T-helper 17 cell (primary cell): Measurements from ENCODE around the gene VCAN. TPM values are rescaled to one million over a fixed set of nuclear protein-coding genes. Genes with fewer than 3 reads are reported as not detected.

ENCODE experiments used
- ATAC-seq: fragments of 150-1000 bp; cut with Tn5 transposase; 2 replicates; pipeline ENCODE4 v1.10.0; 2021; ENCODE audit warnings: mild to moderate bottlenecking, moderate library complexity
- DNase-seq, 3 donors: peaks; one replicate each; pipeline versions ENCODE4 v3.0.0 to v3.0.0-alpha.2; 2020 to 2021
- H3K9me3 ChIP-seq: one replicate; pipeline ENCODE4 v1.7.0; 2013; ENCODE audit warnings: low read length, mild to moderate bottlenecking; ENCODE audit not compliant: control insufficient read depth, poor library complexity, severe bottlenecking
- H3K27ac Mint-ChIP-seq: one replicate; pipeline ENCODE4 v1.8.0; 2022; ENCODE audit warnings: mild to moderate bottlenecking, moderate library complexity, mixed read lengths
- H3K27me3 Mint-ChIP-seq: one replicate; pipeline ENCODE4 v1.8.0; 2022; ENCODE audit warnings: mixed read lengths
- H3K36me3 Mint-ChIP-seq: one replicate; pipeline ENCODE4 v1.8.0; 2022; ENCODE audit warnings: low read depth, mixed read lengths
- H3K4me1 Mint-ChIP-seq: one replicate; pipeline ENCODE4 v1.8.0; 2022; ENCODE audit warnings: mild to moderate bottlenecking, mixed read lengths
- H3K4me3 Mint-ChIP-seq: one replicate; pipeline ENCODE4 v1.8.0; 2022; ENCODE audit warnings: mild to moderate bottlenecking, moderate library complexity, mixed read lengths
- total RNA-seq, 4 donors: library from RNA in 2 of 4; stranded (reverse) in 2 of 4; gene quantifications; one replicate each; pipeline ENCODE4 v1.2.3 and lab custom pipeline; 2022 to 2026

The VCAN gene
- total RNA-seq, 2 donors from 2014 or later, result 8.0 to 34.2 TPM

DNA sequence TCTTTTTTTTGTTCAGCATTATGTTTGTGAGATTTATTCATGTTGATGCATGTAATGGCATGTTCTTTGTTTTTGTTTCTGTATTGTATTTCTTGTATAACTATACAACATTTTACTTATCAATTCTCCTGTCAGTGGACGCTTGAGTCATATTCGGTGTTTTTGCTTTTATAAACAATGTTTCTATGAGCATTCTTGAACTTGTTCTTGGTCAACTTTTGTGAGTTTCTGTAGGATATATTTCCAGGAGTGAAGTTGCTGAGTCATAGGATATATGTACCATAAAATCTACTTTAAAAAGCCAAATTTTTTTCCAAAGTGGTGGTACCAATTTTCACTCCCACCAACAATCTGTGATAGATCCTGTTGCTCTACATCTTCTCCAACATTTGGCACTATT is 104.8 kb downstream of the VCAN start:
- Mint-ChIP-seq H3K36me3 (peaks cover 2% of the 10 kb centered on the region), H3K4me1 (no peaks in the 10 kb centered on the region), H3K27me3 (peaks cover 14% of the 10 kb centered on the region), H3K27ac (no peak overlapping the region), H3K4me3 (no peak overlapping the region)
- ATAC-seq (no peak), DNase-seq (no peak)
- H3K9me3 ChIP-seq, result no peaks in the 10 kb centered on the region

DNA sequence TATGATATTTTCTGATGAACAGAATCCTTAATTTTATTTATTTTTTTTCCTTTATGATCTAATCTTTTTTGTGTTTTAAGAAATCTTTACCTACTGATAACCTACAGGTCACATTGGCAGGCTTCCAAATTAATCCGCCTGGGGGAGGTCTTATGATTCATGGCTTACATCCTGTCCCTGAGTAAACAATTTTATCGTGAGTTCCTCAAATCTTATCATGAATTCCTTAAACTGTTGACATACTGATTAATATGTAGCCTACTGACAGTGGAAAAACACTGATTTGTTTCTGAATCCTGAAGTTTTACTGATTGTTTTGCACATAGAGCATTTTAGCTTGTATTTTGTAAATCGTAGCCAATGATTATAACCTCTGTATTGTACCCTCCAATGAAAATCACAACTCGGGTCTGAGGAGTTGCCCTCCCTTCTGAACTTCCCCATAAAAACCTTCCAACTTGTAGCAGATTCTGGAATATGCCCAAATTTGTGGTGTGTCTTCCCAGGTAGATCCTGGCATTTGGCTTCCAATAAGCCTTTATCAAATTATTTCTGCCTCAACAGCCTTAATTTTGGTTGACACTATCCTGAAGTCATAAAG is 105.6 kb downstream of the VCAN start:
- peaks cover 14% of the 10 kb centered on the region for H3K27me3 Mint-ChIP-seq

DNA sequence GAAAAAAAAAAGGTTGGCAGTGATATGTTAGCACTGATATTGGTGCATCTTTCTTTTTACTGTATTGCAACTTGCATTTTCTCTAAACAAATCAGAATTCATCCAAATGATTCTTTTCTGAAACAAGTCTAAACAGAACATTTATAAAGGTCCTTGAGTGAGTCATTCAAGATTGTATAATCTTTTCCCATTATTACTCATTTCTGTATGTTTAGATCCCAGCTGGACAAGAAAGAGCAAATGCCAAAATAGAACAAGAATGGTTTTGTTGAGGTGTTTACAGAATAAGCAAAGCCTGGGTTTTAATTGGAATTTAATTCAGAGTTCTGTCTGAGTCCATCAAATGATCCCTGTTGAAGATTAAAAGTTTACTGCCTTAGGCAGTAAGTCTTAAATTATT is 112.3 kb downstream of the VCAN start:
- H3K36me3 Mint-ChIP-seq, result no peaks in the 10 kb centered on the region
- DNase-seq (no peak), ATAC-seq (no peak)
- peaks cover 16% of the 10 kb centered on the region for H3K27me3 Mint-ChIP-seq
- H3K27ac Mint-ChIP-seq, result no peak overlapping the region
- no peak overlapping the region for H3K4me3 Mint-ChIP-seq
- no peaks in the 10 kb centered on the region for H3K9me3 ChIP-seq
- no peaks in the 10 kb centered on the region for H3K4me1 Mint-ChIP-seq

More for the DNA sequence above, 105.6 kb downstream of the VCAN start:
- no peak overlapping the region for H3K27ac Mint-ChIP-seq
- no peaks in the 10 kb centered on the region for H3K4me1 Mint-ChIP-seq
- H3K36me3 Mint-ChIP-seq, result peaks cover 2% of the 10 kb centered on the region
- ATAC-seq (no peak), DNase-seq (no peak)
- no peaks in the 10 kb centered on the region for H3K9me3 ChIP-seq
- no peak overlapping the region for H3K4me3 Mint-ChIP-seq

- Mint-ChIP-seq H3K36me3 (no peaks in the 10 kb centered on the region), H3K4me3 (no peak overlapping the region)
- no peak for ATAC-seq
Measured at GRCh38 chr5:83586874-83587776, 115.6 kb downstream of the VCAN start.

GRCh38 chr5:83589786-83590185 is 118.2 kb downstream of the VCAN start:
- no peak overlapping the region for H3K27ac Mint-ChIP-seq
- no peak for ATAC-seq

More at GRCh38 chr5:83586874-83587776, 115.6 kb downstream of the VCAN start:
- no peak for DNase-seq
- Mint-ChIP-seq H3K27ac (no peak overlapping the region), H3K4me1 (no peaks in the 10 kb centered on the region), H3K27me3 (peaks cover 20% of the 10 kb centered on the region)
- no peaks in the 10 kb centered on the region for H3K9me3 ChIP-seq

DNA sequence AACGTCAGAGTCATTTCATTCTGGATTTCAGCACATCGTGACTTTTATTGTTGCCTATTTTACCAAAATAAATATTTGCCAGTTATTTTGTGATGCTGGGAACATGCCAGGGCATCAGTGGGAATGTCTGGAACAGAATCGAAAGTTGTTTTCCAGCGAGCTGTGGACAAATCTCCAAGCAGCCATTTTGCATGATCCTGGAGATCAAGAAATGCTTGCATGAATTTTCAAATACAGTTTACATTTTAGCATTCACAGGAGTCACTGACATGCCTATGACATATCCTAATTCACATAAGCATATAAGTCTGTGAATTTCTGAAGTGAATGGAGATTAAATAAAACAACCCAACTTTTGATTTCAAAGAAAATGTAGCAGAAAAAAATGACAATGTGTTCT is 119.4 kb downstream of the VCAN start:
- no peak for DNase-seq
- peaks cover 20% of the 10 kb centered on the region for H3K27me3 Mint-ChIP-seq
- no peak for ATAC-seq
- H3K4me1 Mint-ChIP-seq, result no peaks in the 10 kb centered on the region
- no peak overlapping the region for H3K4me3 Mint-ChIP-seq
- no peaks in the 10 kb centered on the region for H3K9me3 ChIP-seq
- H3K36me3 Mint-ChIP-seq, result no peaks in the 10 kb centered on the region
- no peak overlapping the region for H3K27ac Mint-ChIP-seq

More at GRCh38 chr5:83589786-83590185, 118.2 kb downstream of the VCAN start:
- Mint-ChIP-seq H3K36me3 (no peaks in the 10 kb centered on the region), H3K27me3 (peaks cover 20% of the 10 kb centered on the region), H3K4me1 (no peaks in the 10 kb centered on the region), H3K4me3 (no peak overlapping the region)
- H3K9me3 ChIP-seq, result no peaks in the 10 kb centered on the region
- DNase-seq, result no peak

DNA sequence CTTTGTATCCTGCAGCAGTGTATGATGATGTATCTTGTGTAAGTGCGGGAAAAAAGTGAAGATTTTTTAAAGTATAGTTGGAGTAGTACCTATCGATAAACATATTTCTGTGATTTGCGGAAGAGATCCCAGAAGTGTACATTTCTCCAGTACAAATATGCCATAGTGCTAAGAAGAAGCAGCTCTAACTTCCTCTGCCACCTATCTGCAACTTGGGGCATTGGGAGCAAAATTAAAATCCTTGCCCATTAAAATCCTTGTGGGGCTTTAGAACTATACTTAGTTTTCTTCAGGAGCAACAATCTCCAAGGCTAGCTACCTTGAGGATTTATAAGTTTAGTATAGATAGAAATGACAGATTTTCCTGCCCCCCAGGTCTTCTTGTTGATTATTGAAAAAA is 123.7 kb downstream of the VCAN start:
- DNase-seq (no peak), ATAC-seq (no peak)
- no peaks in the 10 kb centered on the region for H3K36me3 Mint-ChIP-seq
- no peak overlapping the region for H3K27ac Mint-ChIP-seq
- H3K9me3 ChIP-seq, result no peaks in the 10 kb centered on the region
- no peak overlapping the region for H3K4me3 Mint-ChIP-seq
- no peaks in the 10 kb centered on the region for H3K27me3 Mint-ChIP-seq
- H3K4me1 Mint-ChIP-seq, result no peaks in the 10 kb centered on the region

DNA sequence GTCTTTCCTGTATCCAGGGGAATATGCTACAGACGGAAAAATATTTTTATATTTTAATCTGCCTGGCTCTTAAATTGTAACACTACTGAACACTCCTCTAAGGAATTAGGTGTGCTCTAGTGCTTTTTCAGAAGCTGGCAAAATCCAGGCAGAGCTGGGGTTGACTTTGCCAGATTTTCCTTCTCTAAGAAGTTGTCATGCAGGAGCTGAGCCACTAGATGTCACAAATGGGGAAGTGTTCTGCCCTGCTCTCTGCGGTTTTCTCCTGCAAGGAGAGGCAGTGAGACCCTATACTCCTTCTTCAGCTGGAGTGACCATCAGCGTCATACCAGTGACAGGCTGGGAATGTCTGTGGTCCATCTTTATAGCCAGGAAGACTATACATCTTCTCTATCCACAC is 136.6 kb downstream of the VCAN start:
- no peak for DNase-seq
- no peak for ATAC-seq
- Mint-ChIP-seq H3K27me3 (peaks cover 6% of the 10 kb centered on the region), H3K27ac (no peak overlapping the region), H3K4me1 (no peaks in the 10 kb centered on the region), H3K36me3 (peaks cover 2% of the 10 kb centered on the region), H3K4me3 (no peak overlapping the region)
- no peaks in the 10 kb centered on the region for H3K9me3 ChIP-seq

GRCh38 chr5:83614841-83615240 is 143.3 kb downstream of the VCAN start:
- H3K36me3 Mint-ChIP-seq, result no peaks in the 10 kb centered on the region
- H3K27ac Mint-ChIP-seq, result no peak overlapping the region
- H3K9me3 ChIP-seq, result no peaks in the 10 kb centered on the region
- no peak for ATAC-seq
- DNase-seq, result no peak
- H3K4me3 Mint-ChIP-seq, result no peak overlapping the region
- H3K27me3 Mint-ChIP-seq, result no peaks in the 10 kb centered on the region
- H3K4me1 Mint-ChIP-seq, result no peaks in the 10 kb centered on the region

DNA sequence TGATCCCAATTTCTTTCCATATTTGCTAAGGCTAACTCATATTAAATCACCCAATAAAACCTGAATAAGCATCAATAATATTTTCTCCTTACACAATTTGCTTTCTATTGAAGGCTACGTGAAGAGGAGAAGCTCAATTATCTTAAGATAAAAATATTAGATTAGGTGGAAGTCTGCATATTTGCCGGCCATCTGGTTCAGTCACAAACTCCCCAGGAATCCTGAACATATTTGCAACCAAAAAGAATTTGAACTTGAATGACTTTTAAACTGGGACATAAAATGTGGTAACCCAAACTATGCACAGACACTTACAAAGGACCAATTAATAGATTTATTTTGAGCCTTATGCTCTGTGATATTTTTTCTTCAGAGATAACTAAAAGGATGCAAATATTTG is 156.8 kb downstream of the VCAN start:
- ATAC-seq, result no peak
- no peak overlapping the region for H3K27ac Mint-ChIP-seq
- no peak overlapping the region for H3K4me3 Mint-ChIP-seq
- H3K36me3 Mint-ChIP-seq, result no peaks in the 10 kb centered on the region
- no peak for DNase-seq
- H3K4me1 Mint-ChIP-seq, result no peaks in the 10 kb centered on the region
- peaks cover 15% of the 10 kb centered on the region for H3K27me3 Mint-ChIP-seq
- H3K9me3 ChIP-seq, result no peaks in the 10 kb centered on the region

Other genes with a start within 250 kb of the VCAN start
- not detected for gene HAPLN1, start 249.1 kb downstream of the VCAN start, total RNA-seq